HG03439 (cell line): Measurements from ENCODE around the gene LHX4.
"Not testable (repeated sequence)": the region's sequence is repeated elsewhere in the genome, so short reads cannot be mapped to it uniquely, and the experiment has no call there.

Experiments used
- ATAC-seq: cut with Tn5 transposase; IDR thresholded peaks from one replicate; pipeline ENCODE4 v1.9.1; 2021; ENCODE audit warnings: mild to moderate bottlenecking, moderate library complexity; ENCODE audit not compliant: unreplicated experiment

LHX4 gene

GRCh38 chr1:180196436-180197003, 33.5 kb upstream of the LHX4 start:
- ATAC-seq, result no peak

GRCh38 chr1:180197231-180197630, 32.8 kb upstream of the LHX4 start:
- ATAC-seq, result no peak

GRCh38 chr1:180198196-180198595, 31.9 kb upstream of the LHX4 start:
- ATAC-seq, result no peak

GRCh38 chr1:180198611-180199010, 31.5 kb upstream of the LHX4 start:
- ATAC-seq, result no peak

GRCh38 chr1:180199018-180199417, 31.0 kb upstream of the LHX4 start:
- ATAC-seq, result no peak

GRCh38 chr1:180201451-180202200, 28.4 kb upstream of the LHX4 start:
- no peak for ATAC-seq

GRCh38 chr1:180202588-180202987, 27.5 kb upstream of the LHX4 start:
- not testable (repeated sequence) for ATAC-seq

- no peak for ATAC-seq
These were observed 25.8 kb upstream of the LHX4 start for GRCh38 chr1:180204231-180204630.

GRCh38 chr1:180206581-180206980, 23.5 kb upstream of the LHX4 start:
- no peak for ATAC-seq

GRCh38 chr1:180208264-180208663, 21.8 kb upstream of the LHX4 start:
- ATAC-seq, result no peak

- no peak for ATAC-seq
These were observed 19.9 kb upstream of the LHX4 start for GRCh38 chr1:180210008-180210620.

- ATAC-seq, result no peak
These were observed 18.8 kb upstream of the LHX4 start for GRCh38 chr1:180211156-180211859.

GRCh38 chr1:180211860-180212229, 18.2 kb upstream of the LHX4 start:
- ATAC-seq, result no peak

GRCh38 chr1:180213401-180214170, 16.5 kb upstream of the LHX4 start:
- no peak for ATAC-seq

GRCh38 chr1:180215856-180216625, 14.0 kb upstream of the LHX4 start:
- ATAC-seq, result no peak

- ATAC-seq, result no peak
These were observed 13.1 kb upstream of the LHX4 start for GRCh38 chr1:180217006-180217405.

- ATAC-seq, result no peak
These were observed 11.0 kb upstream of the LHX4 start for GRCh38 chr1:180218806-180219765.

- no peak for ATAC-seq
These were observed 10.3 kb upstream of the LHX4 start for GRCh38 chr1:180219776-180220175.

GRCh38 chr1:180221462-180221861, 8.6 kb upstream of the LHX4 start:
- no peak for ATAC-seq
